ENCODE data around the gene HNRNPAB. TPM values are rescaled to one million over a fixed set of nuclear protein-coding genes. Genes with fewer than 3 reads are reported as not detected.
A peak's percentile ranks its signal among the peaks of the same experiment; 100 is the strongest.
"Not testable (repeated sequence)": the region's sequence is repeated elsewhere in the genome, so short reads cannot be mapped to it uniquely, and the experiment has no call there.

The HNRNPAB gene
- total RNA-seq, 4 donors from 2014 or later, result 84.2 to 117 (median 106) TPM

DNA sequence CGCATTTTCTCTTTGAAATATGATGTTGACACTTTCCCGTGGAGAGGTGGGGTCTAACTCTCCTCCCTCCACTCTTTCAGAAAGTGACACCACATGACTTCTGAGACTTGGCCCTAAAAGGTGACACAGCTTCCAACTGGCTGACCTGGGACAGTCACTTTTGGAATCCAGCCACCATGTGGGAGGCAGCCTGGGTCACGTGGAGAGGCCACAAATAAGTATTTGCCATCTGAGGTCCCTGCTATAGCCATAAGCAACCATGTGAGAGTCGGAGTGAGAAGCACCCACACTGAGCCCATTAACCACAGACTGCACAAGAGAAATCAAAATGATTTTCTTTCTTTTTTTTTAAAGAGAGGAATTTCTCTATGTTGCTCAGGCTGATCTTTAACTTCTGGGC, 32.3 kb downstream of the HNRNPAB start:
- Histone ChIP-seq H3K36me3 (no peaks in the 10 kb centered on the region), H3K27me3 (no peaks in the 10 kb centered on the region), H3K9me3 (no peaks in the 10 kb centered on the region), H3K4me1 (peaks cover 46 to 58% of the 10 kb centered on the region in 2 donors), H3K4me3 (no peak overlapping the region), H3K27ac (peak overlapping the region; percentile 82 to 94 (median 92))
- TF ChIP-seq, protein P1, sequence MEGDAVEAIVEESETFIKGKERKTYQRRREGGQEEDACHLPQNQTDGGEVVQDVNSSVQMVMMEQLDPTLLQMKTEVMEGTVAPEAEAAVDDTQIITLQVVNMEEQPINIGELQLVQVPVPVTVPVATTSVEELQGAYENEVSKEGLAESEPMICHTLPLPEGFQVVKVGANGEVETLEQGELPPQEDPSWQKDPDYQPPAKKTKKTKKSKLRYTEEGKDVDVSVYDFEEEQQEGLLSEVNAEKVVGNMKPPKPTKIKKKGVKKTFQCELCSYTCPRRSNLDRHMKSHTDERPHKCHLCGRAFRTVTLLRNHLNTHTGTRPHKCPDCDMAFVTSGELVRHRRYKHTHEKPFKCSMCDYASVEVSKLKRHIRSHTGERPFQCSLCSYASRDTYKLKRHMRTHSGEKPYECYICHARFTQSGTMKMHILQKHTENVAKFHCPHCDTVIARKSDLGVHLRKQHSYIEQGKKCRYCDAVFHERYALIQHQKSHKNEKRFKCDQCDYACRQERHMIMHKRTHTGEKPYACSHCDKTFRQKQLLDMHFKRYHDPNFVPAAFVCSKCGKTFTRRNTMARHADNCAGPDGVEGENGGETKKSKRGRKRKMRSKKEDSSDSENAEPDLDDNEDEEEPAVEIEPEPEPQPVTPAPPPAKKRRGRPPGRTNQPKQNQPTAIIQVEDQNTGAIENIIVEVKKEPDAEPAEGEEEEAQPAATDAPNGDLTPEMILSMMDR (IDR thresholded peaks at IDR 0.05 in 4 of 5, conservative IDR thresholded peaks at IDR 0.05 in 1 of 5), result no peak
- peak; percentile 68 to 74 for TF ChIP-seq POLR2A (IDR thresholded peaks at IDR 0.05)
- DNase-seq, result peak; percentile 80 to 87
- peak; percentile 59 to 60 for ATAC-seq
- intact Hi-C loops (cut with DNase I; ENCODE audit: low total_unique reads), result loop anchor here (1.0 to 10.0 kb wide), 4 partner anchors 95 to 1318 kb away; partner anchors contain the start of gene RUFY1
- in situ Hi-C loops (cut with MboI; ENCODE audit: low sequenced_read_pairs in 4 of 4), result no loop called here

DNA sequence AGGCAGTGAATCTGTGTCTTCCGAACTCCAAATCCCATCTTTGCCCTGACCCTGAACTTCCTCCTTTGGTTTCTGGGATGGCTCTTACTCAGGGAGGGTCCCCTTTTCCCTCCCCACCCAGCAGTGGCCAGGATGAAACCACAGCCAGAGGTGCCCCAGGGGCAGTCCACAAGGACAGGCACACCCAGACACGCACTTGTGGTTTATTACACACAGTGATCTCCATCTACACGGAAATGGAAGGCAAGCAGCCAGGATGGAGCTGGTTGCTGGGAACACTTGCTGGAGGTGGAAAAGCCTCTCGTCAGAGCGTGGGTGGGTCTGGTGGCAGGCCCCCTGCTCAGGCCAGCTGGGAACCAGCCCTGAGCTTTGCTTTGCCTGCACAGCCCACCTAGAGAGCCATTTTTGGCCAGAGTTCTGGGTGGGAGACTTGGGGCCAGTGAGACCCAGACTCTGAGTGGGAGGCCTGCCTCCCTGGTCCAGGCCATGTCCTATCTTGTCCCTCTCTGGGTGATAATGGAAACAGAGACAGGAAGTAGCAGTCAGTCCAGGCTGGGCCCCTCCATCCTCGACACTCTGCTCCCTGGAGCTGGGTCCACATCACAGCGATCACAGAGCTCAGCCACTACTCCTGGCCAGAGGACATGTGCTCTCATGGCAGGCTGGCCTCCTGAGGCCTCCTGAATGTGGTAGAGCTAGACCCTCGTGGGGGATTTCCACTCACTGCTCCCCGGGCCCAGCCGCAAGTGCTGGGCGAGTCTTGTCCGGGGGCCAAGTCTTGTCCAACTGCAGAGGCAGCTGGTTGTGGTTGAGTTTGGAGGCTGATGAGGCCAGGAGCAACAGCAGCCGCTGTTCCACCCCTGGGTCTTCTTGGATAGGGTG, 33.3 kb downstream of the HNRNPAB start:
- intact Hi-C loops (cut with DNase I; ENCODE audit: low total_unique reads), result loop anchor here (5.0 to 10.0 kb wide), 3 partner anchors 115 to 1317 kb away; partner anchors contain the start of gene RUFY1
- peak overlapping the region; percentile 82 to 94 (median 92) for H3K27ac ChIP-seq
- no peaks in the 10 kb centered on the region for H3K9me3 ChIP-seq
- TF ChIP-seq POLR2A (IDR thresholded peaks at IDR 0.05), result no peak
- TF ChIP-seq, protein P1 (IDR thresholded peaks at IDR 0.05 in 4 of 5, conservative IDR thresholded peaks at IDR 0.05 in 1 of 5), result no peak
- in situ Hi-C loops (cut with MboI; ENCODE audit: low sequenced_read_pairs in 4 of 4), result no loop called here
- no peaks in the 10 kb centered on the region for H3K36me3 ChIP-seq
- H3K27me3 ChIP-seq, result no peaks in the 10 kb centered on the region
- ATAC-seq (no peak), DNase-seq (no peak)
- peaks cover 45 to 58% of the 10 kb centered on the region in 2 donors for H3K4me1 ChIP-seq
- no peak overlapping the region for H3K4me3 ChIP-seq

DNA sequence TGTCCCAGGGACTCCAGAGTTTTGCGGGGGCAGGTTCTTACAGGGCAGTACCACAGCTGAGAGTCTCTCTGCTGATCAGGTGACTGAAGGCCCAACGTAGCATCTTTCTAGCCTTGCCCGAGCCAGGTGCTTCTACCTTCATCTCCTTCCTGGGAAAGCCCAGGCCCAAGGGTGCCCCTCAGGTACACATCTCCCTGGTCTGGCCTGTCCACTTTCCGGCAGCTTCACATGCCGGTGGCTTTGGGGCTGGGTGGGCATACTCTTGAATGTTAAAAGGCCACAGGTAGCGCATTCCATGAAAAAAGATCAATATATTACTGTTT, 33.9 kb downstream of the HNRNPAB start:
- DNase-seq, result no peak
- Histone ChIP-seq H3K4me3 (no peak overlapping the region), H3K4me1 (peaks cover 39 to 53% of the 10 kb centered on the region in 2 donors), H3K27ac (peak overlapping the region; percentile 49 to 94 (median 92)), H3K27me3 (no peaks in the 10 kb centered on the region), H3K9me3 (no peaks in the 10 kb centered on the region), H3K36me3 (no peaks in the 10 kb centered on the region)
- in situ Hi-C loops (cut with MboI; ENCODE audit: low sequenced_read_pairs in 4 of 4) (no loop called here), intact Hi-C loops (cut with DNase I; ENCODE audit: low total_unique reads) (loop anchor here (5.0 to 10.0 kb wide), 3 partner anchors 116 to 1317 kb away; partner anchors contain the start of gene RUFY1)
- TF ChIP-seq, protein P1 (IDR thresholded peaks at IDR 0.05 in 4 of 5, conservative IDR thresholded peaks at IDR 0.05 in 1 of 5), result no peak
- TF ChIP-seq POLR2A (IDR thresholded peaks at IDR 0.05), result no peak
- no peak for ATAC-seq

DNA sequence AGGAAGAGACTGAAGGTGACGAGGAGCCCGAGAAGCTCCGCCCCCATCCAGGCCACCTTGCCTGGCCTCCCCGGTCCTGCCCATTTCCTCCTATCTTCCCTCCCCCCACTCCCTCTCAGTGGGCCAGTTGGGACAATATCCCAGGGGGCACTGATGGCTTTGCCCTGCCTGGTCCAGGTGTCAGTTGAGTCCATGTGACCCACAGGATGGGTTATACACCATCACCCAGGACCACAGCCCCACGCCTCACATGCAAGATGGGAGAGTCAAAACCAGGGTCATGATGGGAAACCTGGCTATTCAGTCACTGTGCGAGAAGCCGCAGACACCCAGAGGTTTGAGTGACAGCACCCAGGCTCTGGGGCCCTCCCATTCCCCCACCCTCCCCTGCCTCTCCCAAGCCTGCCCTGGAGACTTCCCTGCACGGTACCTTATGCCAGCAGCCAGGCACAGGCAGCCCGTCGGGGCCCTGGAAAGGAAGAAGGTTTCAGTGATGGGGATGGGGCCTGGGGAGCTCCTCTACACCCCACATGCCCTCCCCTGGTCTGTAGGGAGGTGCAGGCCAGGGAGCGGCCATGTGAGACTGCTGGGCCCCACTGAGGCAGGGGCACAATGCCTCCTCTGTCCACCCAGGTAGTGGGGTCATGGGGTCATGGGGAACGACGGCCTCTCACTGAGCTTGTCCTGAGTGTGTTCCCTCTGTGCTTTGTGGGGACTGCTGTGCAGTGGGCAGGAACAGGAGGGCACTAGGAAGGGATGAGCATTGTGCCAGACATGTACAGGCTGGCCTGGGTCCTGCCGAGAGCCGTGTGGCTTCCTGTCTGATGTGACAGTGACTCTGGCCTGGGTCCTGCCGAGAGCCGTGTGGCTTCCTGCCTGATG, 34.6 kb downstream of the HNRNPAB start:
- Histone ChIP-seq H3K27ac (peak overlapping the region; percentile 86 to 94 (median 92)), H3K36me3 (no peaks in the 10 kb centered on the region), H3K27me3 (no peaks in the 10 kb centered on the region), H3K4me3 (no peak overlapping the region), H3K4me1 (peaks cover 37 to 53% of the 10 kb centered on the region in 2 donors), H3K9me3 (no peaks in the 10 kb centered on the region)
- TF ChIP-seq, protein P1 (IDR thresholded peaks at IDR 0.05 in 4 of 5, conservative IDR thresholded peaks at IDR 0.05 in 1 of 5), result no peak
- TF ChIP-seq POLR2A (IDR thresholded peaks at IDR 0.05), result no peak
- in situ Hi-C loops (cut with MboI; ENCODE audit: low sequenced_read_pairs in 4 of 4) (no loop called here), intact Hi-C loops (cut with DNase I; ENCODE audit: low total_unique reads) (loop anchor here (5.0 to 10.0 kb wide), 3 partner anchors 117 to 1316 kb away; partner anchors contain the start of gene RUFY1)
- no peak for ATAC-seq
- DNase-seq, result peak in 1 of 2 donors; percentile 50

DNA sequence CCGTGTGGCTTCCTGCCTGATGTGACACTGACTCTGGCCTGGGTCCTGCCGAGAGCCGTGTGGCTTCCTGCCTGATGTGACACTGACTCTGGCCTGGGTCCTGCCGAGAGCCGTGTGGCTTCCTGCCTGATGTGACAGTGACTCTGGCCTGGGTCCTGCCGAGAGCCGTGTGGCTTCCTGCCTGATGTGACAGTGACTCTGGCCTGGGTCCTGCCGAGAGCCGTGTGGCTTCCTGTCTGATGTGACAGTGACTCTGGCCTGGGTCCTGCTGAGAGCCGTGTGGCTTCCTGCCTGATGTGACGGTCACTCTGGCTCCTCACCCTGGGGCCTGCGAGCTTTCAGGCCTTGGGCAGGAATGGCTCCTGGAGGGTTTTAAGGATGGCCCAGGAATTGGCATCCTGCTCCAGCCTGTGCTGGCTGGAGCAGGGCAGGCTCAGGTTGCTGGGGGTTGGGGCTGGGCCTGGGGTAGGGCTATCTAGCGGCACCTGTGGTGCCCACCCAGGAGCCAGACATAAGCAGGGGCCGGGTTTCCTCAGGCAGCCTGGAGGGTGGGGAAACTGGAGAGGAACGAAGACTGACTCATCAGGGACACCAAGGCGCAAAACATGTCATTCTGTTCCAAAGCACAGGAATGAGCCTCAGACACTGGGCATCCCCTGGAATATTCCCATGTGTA, 35.4 kb downstream of the HNRNPAB start:
- peaks cover 37 to 53% of the 10 kb centered on the region in 2 donors for H3K4me1 ChIP-seq
- peak in 1 of 2 donors; percentile 68 for DNase-seq

More for the DNA sequence above, 35.4 kb downstream of the HNRNPAB start:
- H3K36me3 ChIP-seq; H3K9me3 ChIP-seq; in situ Hi-C loops (cut with MboI; ENCODE audit: low sequenced_read_pairs in 4 of 4); H3K27me3 ChIP-seq: not testable (repeated sequence)
- Histone ChIP-seq H3K27ac (peak overlapping the region; percentile 86 to 94 (median 92)), H3K4me3 (peak overlapping the region in 1 of 4 donors; percentile 19)
- peak; percentile 57 to 67 for ATAC-seq
- intact Hi-C loops (cut with DNase I; ENCODE audit: low total_unique reads), result loop anchor here (5.0 to 10.0 kb wide), 3 partner anchors 117 to 1315 kb away; partner anchors contain the start of gene RUFY1
